Activated naive CD4-positive, alpha-beta T cell treated with anti-CD3 and anti-CD28 coated beads, Interleukin-2, amount 50 U/mL, for 16 hours (primary cell): Measurements from ENCODE around the gene SAFB.
"Not testable (repeated sequence)": the region's sequence is repeated elsewhere in the genome, so short reads cannot be mapped to it uniquely, and the experiment has no call there.

ENCODE experiments used
- DNase-seq: peaks from one replicate; pipeline ENCODE4 v3.0.0-alpha.2; 2020

The SAFB gene

DNA sequence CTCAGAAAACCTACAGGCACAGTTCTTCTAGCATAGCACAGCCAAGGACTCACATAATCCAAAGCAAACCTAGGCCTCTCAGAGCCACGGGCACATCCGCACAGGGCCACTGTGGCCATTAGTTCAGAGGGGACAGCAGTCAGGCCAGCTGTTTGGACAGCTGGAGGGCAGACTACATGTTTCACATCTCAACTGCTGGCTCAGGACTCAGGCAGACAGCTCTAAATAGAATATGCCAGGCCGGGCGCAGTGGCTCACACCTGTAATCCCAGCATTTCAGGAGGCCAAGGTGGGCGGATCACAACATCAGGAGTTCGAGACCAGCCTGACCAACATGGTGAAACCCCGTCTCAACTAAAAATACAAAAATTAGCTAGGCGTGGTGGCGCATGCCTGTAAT, 27.1 kb upstream of the SAFB start:
- no peak for DNase-seq

DNA sequence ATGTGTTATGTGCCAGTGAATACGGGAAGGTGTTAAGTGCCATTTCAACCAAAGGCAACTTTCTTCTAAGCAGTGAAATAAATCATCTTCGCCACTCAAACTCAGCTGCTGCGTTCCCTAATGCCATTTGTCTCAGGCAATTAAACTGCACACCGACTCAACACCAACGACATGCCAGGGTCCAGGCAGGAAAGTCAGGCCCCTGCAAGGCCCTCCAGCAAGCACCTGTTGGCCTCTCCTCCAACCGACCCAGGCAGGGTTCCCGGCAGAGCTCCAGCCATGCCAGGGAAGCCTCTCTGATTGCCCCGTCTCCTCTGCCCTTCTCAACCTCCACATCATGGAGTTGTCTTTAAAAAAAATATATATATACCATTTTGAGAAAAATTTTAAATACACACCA, 22.1 kb upstream of the SAFB start:
- no peak for DNase-seq

DNA sequence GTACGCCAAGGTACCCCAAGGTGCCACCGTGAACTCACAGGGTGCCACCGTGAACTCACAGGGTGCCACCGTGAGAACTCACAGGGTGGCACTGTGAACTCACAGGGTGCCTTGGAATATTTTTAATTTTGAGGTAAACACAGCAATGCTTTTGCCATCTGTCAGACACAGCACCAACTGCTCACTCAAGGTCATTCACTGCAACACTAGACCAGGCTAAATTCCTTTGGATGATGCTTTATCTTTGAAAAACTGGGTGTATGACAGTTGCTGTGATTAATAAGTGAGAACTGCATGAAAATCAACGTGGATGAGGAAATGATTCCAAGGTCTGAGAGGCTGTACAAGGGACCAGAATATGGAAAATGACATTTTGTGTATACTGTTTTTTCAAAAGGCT, 19.3 kb upstream of the SAFB start:
- no peak for DNase-seq

DNA sequence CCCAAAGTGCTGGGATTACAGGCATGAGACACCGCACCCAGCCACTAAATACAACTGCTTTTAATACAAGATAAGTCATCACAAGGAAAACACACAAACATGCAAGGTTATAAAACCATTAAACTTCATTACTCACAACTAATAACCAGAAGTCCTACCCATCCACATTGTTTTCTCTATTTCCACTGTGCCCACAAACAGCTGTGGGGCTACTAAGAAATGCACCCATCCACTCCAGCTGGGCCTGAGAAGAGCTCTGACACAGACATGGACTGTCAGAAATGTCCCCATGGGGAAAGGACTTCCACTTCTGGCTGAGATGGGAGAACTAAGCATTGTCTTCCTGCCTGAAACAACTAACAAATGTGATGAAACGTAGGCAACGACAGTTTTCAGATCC, 17.5 kb upstream of the SAFB start:
- no peak for DNase-seq

DNA sequence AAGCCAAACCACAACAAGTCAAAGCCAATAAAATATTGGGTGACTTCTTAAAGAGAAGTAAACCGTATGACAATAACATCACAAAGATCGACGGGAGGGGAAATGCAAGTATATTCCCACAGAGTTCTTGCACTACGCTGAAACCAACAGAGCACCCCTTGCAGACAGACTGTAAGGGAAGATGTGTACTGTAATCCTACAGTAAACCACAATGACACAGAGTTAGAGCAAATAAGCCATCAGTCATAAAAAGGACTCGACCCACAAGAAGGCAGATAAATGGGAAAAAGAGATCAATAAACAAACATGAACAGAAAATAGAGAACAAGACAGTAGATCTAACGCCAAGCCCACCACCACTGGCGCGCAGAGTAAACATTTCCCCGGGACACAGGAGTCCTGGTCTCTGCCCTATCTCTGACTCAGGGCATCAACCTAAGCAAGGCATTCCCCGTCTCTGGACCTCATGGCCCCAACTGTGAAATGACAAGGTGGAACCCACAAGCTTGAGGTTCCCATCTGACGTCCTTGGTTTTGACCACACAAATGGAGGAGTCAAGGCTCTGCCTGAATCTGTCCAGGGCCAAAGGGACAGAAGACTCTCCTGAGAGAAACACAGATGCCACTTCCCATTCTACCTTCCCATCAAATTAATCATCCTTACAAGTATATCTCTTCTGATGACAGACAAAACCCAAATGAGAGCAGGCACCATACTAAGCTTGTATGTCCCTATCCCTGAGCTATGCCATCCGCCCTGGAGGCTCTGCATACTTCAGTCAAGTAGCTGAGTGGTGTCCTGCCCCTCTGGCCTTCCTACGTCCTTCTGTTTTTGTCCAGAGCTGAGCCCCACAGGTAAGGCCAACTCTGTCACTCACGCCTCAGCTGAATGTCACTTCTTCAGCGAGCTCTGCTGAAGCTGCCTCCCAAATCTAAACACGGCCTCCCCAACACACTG, 15.3 kb upstream of the SAFB start:
- DNase-seq: no peak

DNA sequence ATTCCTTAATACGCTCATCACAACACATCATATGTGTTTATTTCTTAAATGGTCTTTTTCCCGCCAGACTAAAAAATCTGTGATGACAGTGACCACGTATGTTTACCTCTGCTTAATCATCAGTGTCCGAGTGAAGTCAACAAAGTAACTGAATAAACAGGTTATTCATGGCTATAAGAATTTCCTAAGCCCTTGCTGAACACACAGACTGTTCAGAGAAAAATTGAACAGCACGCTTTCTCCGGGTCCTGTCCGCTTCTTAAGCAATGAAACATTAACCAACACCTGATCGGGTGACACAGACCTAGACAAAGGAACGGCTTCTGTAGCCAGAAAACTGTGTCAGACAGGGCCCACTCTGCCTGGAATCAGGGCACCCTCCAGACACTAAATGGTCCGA, 14.6 kb upstream of the SAFB start:
- DNase-seq: no peak

DNA sequence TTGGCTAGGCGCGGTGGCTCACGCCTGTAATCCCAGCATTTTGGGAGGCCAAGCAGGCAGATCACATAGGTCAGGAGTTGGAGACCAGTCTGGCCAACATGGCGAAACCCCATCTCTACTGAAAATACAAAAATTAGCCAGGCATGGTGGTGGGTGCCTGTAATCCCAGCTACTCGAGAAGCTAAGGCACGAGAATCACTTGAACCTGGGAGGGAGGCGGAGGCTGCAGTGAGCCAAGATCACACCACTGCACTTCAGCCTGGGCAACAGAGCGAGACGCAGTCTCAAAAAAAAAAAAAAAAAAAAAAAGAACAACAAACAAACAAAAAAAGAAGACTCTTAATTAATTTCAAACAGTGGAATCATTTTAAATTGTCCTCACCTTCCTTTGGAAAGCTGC, 14.1 kb upstream of the SAFB start:
- DNase-seq: not testable (repeated sequence)

DNA sequence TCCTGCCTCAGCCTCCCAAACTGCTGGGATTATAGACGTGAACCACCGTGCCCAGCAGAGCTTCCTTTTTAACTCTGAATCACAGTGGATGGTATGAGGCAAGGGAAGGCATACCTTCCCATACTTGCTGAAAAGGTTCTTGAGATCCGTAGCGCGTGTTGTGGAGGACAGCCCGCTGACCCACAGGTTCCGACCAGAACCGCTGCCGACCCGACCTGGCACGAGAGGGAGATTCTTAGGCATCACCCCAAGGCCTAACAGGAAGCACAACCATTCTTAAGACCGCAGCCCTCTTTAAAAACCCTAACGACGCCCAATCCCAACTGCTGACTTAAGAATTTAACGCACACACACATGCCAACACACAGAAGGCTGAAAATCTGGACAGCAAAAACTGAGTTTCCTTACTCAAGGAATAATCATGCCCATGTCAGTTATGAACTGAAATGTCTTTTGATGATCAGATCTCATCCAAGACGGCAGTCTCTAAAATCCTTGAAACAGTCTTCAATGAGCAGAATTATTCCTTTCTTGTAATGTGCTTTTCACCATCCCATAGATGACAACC, 12.9 kb upstream of the SAFB start:
- DNase-seq: no peak

DNA sequence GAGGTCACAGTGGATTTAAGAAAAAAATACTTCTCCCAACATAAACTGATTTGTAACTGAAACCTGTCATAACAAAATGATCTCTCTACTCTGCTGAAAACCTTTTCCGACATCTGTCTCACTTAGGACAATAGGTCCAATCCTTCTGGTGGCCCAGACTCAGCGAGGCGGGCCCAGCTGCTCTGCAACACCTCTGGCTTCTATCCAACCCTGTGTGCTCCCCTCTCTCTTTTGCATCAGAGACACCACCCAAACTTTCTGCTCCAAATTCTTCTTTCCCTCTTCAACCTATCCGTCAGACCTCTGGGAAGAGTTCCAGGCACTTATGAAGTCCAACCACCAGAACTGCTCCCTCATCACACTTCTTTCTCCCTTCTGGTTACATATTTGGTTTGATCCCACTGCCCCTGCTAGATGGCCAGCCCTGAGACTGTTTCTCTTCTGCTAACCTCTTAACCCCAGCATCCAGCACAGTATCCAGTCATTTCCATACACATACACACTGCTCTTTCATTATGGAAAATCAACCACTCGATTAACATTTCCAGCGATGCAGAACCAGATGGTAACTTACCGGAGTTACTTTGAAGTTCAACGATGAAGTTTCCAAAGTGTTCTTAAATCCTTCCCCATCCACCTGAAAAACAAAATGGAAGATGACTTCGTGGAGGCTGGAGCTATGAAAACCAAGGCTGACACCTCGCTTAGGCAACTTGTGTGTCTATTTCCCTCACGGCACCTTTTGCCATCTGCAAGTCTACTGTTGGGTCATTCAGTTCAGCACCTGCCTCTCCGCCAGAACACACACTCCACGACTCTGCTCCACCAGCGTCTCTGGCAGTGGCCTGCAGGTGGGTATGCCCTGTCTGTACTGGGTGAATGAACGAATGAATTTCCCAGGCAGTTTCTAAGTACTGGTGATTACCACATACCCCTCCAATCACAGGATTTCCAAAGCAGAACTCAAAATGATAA, 9.7 kb upstream of the SAFB start:
- no peak for DNase-seq

DNA sequence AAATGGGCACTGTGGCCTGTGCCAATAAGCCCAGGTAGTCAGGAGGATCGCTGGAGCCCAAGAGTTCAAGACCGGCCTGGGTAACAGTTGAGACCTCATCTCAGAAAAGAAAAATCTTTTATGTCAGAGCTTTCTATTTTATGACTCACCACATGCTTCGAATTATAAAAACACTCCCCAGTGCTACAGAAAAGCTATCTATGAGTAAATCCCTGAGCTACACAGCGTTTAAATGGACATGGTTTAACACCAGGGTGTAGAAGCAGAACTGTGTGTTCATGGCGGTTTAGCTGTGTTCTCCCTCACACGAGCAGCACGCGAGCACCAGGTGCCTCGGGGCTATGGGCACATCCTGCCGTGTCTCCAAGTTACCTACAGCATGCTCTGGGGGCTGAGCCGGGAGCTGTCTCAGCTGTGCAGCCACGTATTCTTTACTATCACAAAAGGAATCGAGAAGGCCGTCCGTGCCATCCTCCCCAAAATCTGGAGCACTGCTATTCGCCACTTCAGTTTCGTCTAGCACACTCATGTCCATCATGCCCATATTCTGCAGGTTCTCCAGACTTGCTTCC, 7.0 kb upstream of the SAFB start:
- DNase-seq: no peak

DNA sequence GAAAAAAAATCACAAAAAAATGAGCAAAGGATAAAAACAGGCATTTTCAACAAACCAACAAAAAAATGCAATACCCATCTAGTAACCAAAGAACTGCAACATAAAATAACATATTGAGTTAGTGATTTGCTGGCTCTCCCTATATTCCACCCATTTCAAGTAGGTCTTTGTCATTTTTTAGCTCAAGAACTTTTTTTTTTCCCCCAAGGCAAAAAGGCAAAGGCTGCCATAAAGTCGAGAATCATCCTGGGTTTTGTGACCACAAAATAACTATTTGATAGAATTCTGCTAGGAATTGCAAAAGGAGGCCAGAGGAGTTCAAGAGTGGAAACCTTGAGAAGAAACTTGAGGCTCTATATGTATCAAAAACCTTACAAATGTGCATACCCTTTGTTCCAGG, 5.8 kb upstream of the SAFB start:
- DNase-seq: no peak

DNA sequence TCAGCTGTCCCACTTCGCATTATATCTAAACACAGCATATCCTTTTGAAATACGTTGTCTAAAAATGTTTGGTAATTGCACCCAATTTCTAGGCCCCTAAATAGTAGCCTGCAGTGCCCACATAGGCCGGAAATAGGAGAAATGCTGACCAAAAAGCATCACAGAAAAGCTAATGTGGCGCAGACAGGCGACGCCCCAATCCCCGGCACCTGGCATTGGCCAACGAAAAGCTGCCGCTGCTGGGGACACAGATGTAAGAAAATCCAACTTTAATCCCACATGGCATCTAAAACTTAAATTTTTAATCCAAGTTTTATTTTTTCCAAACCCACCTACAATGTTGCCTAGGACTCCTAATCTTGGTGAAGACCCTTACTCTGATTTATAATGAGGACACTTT, 4.3 kb upstream of the SAFB start:
- DNase-seq: no peak

DNA sequence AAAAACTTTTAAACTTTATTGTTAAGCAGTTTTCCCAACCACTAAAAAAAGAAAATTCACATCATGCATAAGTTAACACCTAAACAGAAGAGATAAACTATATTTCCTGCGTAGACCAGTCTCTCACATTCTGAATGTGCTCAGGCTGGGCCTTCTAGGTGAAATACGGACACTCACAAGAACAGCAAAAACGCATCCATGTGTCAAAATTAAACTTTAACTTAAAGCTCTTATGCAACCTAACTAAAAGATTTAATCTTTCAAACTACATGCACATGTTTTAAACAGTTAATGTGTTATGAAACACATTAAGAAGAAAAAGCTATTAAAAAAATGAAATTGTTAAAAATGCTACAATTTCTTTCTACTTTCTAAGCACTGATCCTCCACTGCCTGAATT, 2.9 kb upstream of the SAFB start:
- no peak for DNase-seq

DNA sequence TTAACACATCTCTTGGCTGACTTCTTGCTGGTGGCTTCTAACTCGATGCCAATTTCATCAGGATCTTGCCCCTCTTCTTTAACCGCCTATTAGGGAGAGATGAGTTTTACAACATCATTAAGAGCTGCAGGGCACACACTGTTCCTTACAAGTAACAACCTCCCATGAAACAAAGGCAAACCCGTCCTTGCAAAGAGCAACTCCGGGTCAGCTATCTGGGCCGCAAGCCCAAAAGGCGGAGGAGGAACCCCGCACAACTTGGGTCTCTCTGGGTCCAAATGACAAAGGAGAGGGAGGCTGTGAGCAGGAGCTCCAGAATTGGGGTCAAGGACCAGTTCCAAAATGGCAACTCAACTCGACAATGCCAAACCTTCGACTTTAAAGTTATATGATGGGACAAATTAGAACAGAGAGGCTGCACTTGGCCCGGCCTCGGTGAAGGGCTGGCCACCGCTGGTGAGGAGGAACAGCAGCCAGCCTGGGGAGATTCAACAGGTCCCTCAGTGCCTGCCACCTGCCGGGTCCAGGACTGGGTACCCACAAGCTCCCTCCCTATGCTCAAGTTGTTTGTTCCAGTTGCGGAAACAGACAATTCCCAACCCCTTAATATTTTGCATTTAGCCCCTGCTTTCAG, 1.5 kb upstream of the SAFB start:
- no peak for DNase-seq

DNA sequence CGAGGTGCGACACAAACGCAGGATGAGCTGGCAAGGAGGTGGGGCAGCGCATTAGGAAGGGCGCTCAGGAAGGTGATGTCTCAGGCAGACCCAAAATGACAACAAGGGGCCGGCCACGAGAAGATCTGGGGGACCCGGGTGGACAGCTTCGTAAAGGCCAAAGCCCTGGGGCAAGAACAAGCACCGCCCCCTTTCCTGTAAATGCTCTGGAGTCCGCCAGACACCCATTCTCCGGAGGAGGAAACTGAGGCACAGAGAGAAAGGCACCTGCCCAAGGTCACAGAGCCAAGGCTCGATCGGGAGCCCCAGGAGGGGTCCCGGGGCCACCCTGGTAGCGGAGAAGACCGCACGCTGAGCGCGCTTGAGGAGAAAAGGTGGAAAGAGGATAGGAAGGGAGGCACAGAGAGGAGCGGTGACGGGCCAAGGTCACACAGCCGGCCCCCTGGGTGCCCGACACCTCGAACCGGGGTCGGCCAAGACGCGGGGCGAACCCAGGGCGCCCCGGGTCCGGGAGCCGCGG, 878 bp upstream of the SAFB start:
- peak; percentile 36 for DNase-seq

DNA sequence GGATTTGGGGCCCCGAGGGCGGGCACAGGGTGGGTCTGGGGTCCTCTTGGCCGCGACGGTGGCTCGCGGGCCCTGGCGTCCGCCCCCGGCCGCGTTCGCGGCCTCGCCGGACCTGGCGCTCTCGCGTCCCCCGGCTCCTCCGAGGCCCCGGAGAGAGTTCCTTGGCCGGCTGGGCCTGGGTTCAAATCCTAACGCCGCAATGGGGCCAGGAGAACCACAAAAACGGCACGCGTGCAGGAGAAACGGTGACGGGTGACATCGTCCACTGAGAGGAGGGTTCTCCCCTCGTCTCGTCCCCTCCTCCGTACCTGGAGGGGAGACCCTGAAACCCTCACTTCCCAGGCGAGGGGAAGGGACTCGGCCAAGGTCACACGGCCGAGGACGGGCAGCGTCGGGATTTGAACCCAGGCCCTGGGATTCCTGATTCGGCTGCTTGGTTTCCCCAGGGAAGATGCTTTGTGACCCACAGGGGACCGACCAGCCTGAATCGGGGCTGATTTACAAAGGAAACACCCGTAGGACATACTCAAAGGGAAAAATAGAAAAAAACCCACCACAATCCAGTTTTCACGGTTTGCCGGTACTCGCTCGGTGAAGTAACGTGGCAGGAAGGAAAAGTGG, 624 bp downstream of the SAFB start:
- DNase-seq: peak; percentile 33

DNA sequence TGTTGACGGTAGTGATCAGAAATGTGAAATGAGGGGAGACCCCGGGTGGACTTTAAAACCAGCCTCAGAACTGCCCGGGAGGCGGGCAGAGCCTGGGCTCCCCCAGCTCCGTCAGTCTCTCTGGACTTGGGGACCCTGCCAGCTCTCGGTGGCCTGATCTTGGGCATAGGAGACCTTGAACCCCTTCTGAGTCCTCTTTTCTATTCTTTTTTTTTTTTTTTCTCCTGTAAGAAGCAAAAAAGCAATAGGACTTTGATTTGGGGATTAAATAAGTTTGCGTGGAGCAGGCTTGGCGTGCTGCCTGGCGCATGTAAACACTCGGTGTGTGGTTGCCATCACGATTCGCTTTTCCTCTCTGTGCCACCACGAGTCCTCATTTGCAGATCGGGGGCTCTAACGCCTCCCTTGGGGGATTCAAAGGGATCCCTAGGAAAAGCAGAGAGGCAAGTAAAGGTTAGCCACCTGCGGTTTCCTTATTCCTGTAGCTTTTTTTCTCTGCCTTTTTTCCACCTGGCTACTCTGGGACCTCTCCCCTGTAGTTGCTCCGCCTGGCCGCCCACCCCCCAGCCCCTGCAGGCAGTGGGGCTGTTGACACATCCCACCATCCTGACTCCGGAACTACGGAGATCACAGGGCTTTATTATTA, 1.3 kb downstream of the SAFB start:
- DNase-seq: peak; percentile 25

DNA sequence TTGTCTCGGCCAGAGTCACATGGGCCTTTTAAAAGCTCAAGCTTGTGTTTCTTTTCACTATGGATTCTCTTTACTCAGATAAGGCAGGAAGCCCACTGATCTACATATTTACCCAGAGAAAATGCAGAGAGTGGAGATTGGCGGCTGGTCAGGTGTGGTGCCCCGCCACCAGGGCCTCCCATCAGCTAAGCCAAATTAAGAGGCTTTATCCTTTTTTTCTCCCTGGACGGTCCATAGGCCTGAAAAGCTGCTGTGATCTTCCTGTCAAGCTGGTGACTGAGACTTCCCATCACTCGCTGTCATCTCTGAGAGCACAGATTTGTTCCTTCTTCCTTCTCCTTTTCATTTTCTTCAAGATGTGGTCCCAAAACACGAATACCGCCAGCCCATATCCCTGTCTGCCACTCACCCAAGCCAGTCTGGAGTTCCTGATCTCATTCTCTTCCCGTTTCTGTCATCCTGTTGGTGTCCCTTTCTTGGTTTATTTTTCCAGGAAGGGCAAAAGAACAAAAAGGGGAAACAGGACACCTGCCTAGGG, 1.9 kb downstream of the SAFB start:
- DNase-seq: no peak

DNA sequence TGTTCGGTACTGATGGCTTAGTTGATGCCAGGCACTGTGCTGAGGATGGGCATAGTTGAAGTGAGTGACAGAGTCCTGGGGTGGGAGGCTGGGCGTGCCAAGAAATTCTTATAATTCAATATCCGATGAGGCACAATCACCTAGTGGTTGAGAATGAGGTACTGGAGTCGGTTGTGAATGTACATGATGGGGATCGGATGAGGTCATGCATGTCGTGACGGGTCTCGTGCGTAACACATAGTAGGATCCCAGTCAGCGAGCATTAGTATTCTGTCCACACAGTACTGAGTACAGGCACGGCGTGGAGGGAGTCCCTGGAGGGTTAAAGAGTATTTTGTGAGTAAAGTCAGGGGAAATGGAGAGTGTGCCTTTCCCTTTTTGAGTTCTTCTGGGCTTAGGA, 2.8 kb downstream of the SAFB start:
- DNase-seq: no peak

DNA sequence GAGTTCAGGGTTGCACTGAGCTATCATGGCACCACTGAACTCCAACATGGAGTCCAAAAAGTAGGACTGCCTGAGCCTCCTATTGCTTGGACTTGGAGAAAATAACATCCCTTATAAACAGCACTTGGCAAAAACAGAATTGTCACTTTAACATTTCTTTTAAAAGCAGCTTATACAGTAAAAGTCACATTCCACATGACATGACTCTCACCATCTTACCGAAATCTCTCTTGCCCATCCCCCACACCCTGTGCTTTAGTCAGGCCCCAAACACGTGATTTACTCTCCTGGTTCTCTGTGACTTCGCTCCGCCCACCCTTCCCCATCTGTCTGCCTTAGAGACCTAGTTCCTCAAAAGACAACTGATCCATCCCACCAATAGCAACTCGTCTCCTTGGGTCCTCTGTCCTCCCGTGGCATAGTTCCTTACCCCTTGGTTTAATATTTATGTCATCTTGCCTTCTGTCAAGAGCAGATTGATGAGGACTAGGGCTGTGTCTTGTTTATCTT, 4.6 kb downstream of the SAFB start:
- peak; percentile 29 for DNase-seq

DNA sequence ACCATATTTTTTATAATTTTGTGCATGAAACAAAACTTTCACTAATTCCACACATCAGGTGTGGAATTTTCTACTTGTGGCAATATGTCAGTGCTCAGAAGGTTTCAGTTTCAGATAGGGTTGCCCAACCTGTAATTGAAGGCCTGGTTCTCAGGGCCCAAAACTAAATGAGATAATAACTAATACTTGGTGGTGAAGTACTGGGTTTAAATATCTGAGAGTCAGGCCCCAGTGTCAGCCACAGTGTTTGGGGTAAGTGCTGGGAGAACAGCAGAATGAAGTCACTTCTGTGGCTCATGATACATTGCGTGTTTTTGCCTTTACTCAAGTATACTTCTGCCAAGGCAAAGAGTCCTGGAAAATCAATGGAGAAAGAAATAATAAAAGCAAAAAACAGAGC, 5.6 kb downstream of the SAFB start:
- no peak for DNase-seq
